GM18867 (cell line): ENCODE measurements around the gene RTKN2.
"Not testable (repeated sequence)": the region's sequence is repeated elsewhere in the genome, so short reads cannot be mapped to it uniquely, and the experiment has no call there.

Experiments
- ATAC-seq: cut with Tn5 transposase; IDR thresholded peaks from one replicate; pipeline ENCODE4 v1.9.1; 2021; ENCODE audit warnings: mild to moderate bottlenecking, moderate library complexity; ENCODE audit not compliant: unreplicated experiment

RTKN2 gene

GRCh38 chr10:62261666-62262065 is 7.0 kb downstream of the RTKN2 start:
- ATAC-seq = no peak

DNA sequence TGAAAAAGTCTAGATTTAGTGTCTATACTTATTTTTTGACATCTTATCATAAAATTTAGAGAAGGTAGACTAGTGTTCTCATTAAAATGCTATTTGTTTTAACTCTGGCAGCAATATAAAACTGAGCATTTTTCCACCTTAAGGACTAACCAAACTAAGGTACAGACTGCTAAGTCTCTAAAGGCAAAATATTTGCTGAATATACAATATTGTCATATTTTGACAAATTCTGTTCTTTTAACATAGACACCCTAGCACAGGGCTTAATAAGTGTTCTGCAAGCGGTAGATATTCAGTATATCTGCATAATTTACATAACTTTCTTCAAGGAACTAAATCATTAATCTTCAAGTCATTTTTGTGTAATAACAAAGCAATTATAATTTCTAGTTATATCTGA is 8.6 kb downstream of the RTKN2 start:
- no peak for ATAC-seq

DNA sequence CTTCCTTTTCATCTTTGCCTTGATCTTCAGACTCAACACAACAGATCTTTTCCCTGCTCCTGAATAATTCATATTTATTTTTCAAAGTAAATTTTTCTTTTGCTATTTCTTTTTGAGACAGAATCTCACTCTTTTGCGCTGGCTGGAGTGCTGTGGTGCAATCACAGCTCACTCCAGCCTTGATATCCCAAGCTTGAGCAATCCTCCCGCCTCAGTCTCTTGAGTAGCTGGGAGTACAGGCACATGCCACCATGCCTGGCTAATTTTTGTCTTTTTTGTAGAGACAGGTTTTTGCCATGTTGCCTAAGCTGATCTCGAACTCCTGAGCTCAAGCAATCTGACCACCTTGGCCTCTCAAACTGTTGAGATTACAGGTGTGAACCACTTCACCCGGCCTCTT is 9.2 kb downstream of the RTKN2 start:
- no peak for ATAC-seq

DNA sequence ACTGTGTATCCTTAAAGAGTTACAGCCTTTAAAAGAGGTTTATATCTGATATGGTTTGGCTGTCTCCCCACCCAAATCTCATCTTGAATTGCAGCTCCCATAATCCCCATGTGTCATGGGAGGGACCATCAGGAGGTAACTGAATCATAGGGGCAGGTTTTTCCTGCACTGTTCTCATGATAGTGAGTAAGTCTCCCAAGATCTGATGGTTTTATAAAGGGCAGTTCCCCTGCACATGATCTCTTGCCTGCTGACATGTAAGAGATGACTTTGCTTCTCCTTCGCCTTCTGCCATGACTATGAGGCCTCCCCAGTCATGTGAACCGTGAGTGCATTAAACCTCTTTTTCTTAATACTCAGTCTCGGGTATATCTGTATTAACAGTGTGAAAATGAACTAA is 9.7 kb downstream of the RTKN2 start:
- no peak for ATAC-seq

DNA sequence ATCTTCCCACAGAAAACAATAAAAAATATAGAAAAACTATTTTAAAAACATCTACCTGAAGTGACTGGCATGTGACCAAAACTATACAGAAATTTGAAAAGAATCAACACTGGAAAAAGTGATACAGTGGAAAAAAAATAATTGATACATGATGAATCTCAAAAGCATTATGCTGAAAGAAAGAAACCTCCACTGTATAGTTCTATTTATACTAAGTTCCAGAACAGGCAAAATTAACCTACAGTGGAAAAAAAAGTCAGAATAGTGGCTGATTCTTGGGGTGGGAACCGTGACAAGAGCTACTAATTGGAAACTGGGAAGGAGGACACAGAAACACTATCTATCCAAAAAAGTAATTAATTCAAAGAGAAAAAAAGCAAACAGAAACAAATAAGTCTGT is 14.9 kb downstream of the RTKN2 start:
- ATAC-seq = no peak

GRCh38 chr10:62252051-62252450 is 16.6 kb downstream of the RTKN2 start:
- no peak for ATAC-seq

DNA sequence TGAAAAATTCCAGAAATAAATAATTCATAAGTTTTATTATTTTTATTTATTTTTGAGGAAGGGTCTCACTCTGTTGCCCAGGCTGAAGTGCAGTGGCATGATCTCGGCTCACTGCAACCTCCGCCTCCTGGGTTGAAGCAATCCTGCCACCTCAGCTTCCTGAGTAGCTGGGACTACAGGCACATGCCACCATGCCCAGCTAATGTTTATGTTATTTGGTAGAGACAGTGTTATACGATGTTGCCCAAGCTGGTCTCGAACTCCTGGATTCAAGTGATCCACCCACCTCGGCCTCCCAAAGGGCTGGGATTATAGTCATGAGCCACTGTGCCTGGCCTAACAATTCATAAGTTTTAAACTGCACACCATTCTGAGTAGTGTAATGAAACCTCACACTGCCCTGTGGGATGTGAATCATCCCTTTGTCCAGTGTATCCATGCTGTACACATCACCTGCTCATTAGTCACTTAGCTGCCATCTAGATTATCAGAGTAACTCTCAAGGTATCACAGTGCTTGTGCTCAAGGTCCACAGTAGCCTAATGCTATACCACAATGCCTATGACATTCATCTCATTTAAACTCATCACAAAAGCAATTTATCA is 17.9 kb downstream of the RTKN2 start:
- ATAC-seq = no peak

GRCh38 chr10:62249957-62250356 is 18.7 kb downstream of the RTKN2 start:
- no peak for ATAC-seq

DNA sequence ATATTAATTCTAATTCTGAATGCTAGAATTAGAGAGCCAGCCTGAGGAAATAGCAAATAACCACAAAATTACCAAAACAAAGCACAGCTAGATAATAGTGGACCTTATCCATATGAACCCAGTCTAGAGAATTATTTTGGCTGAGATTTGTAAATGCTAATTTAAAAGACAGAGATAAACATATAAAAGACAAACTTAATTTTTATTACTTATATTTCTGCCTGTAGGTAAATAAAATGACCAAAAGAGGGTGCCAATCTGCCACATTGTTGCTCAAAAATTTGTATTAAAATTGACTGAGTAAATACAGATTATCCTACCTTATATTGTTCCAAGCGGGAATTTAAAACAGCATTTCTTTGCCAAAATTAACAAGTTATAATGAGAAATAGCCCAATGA is 20.2 kb downstream of the RTKN2 start:
- ATAC-seq = no peak

DNA sequence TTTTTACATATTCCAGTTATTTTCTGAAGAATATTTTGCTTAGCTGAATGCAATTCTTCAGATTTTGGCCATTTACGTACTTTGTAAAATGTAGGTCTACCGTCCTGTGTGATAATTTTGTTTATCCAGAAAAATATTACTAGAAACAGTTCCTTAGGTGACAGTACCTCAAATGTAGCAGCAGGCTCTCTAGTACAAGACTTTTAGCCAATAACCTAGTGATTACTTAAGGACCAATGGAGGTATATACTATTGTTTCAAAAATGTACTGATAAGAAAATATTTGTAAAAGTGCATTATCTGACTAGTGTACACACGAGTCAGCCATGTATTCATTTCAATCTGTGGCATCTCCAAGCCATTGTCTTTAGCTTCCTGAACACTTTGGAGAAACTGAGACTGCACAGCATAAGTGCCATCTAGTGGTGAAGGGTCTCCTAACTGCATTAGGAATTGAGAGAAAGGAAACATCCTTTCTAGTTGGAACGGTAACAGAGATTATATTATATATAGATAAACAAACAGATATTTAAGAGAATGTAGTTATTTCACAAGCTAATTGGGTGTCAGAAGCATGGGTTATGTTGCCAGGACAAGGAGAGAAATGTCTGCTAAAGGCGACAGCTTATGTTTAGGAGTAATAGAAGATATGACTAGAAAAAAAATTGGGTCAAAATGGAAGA is 23.7 kb downstream of the RTKN2 start:
- peak; percentile 61 for ATAC-seq

- no peak for ATAC-seq
Observed at GRCh38 chr10:62244088-62244487, 24.6 kb downstream of the RTKN2 start.

DNA sequence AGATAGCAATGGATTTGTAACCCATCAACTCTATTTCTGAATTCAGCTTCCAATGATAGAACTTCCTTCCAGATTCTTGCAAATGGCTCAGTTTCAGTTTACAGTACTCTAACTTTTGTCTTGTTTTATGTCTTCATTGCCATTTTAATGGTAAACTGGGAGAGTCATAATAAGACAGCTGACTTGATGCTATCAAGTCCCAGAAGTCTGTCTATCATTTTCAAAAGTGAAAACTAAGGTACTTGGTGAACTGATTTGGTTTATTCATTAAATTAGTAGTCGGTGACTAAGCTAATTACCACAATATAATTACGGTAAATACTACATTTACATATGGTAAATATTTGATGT is 25.0 kb downstream of the RTKN2 start:
- ATAC-seq = peak; percentile 33

DNA sequence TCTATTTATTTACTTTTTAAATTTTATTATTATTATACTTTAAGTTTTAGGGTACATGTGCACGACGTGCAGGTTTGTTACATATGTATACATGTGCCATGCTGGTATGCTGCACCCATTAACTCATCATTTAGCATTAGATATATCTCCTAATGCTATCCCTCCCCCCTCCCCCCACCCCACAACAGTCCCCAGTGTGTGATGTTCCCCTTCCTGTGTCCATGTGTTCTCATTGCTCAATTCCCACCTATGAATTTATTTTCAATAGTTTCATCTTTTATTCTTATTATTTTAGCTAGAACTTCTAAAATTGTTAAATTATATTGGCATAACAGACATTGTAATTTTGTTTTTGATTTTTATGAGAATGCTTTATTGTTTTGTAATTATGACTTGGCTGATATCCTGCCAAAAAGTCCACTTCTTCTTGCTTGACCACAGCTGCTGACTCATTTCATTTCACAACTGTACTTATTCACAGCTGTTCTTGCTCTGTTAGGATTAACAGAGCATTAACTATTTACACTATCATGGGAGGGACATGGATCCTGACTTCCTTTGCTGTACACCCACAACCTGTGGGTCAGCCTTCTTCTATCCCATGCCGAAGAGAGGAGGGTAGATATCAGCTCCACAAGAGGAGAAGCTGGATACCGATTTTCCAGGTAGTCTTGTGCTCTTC is 25.5 kb downstream of the RTKN2 start:
- peak; percentile 87 for ATAC-seq

GRCh38 chr10:62241521-62241920 is 27.1 kb downstream of the RTKN2 start:
- not testable (repeated sequence) for ATAC-seq

DNA sequence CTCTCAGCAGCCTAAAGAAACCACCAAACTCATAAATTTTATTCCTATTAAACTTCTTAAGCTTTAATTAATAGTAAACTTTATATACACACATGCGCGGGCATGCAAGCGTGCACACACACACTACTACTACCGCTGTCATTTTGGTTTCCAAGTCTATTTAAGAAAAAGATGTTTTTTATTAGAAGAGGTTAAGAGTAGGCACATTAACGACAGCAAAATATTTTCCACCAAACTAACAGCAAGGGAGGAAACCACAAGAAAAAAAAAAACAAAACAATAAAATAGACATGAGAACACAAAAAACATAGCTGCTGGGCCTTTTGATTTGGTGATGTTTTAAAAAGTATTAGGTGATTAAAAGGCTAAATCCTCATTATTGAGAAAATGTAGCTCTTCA is 28.6 kb downstream of the RTKN2 start:
- no peak for ATAC-seq

GRCh38 chr10:62238880-62239279 is 29.8 kb downstream of the RTKN2 start:
- no peak for ATAC-seq

DNA sequence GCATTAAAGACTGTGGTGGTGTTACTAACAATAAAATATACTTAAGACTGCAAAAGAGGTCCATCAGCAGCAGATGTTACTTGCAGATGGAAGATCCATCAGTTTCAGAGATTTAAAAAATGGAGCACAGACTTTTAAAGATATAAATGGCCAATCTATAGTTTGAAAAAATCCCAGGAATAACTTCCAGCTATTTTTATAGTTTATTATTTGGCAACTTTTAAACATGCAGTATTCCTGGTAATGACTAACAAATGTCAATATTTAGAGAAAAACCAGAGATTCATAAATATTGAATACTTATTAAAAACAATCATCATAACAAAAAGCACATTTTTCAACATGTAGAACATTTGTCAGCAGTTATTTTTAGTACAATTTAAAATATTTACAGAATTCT is 30.7 kb downstream of the RTKN2 start:
- ATAC-seq = no peak

DNA sequence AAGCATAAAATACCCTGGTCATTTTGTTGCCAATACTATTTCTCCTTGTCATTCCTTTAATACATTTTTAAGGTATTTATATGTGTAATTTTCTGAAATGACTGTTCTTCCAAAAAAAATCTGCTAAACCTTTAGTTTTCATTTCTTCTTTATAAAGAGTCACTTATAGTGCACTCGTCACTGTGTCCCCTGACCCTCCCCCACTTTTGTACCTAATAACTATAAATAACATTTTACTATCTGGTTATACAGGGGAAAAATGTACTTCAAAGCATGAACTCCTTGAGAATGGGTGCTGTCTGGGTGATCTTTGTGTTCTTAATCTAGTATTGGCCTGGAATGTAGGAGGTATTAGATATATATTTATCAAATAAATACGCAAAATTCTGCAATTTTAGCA is 31.1 kb downstream of the RTKN2 start:
- no peak for ATAC-seq

- no peak for ATAC-seq
Observed at GRCh38 chr10:62234077-62234605, 34.5 kb downstream of the RTKN2 start.

- no peak for ATAC-seq
Observed at GRCh38 chr10:62233356-62234076, 35.1 kb downstream of the RTKN2 start.

GRCh38 chr10:62231805-62232204 is 36.8 kb downstream of the RTKN2 start:
- no peak for ATAC-seq

DNA sequence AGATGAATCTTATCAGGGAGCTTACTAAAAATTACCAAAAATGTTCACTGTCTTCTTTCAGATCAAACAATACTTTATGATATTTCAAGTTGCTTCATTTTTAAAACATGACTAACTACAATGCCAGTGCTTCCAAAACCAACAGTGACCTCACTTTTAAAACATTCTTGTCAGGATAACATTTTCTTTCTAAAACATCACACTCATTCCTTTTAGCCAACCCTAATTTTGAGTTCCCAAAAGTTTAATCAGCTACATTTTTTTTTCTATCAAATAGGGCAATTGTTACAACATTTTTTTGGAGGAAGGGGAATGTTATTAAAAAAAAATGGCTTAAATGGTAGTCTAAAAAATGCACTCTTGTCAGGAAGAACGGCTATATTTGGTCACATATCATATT is 37.3 kb downstream of the RTKN2 start:
- no peak for ATAC-seq
